Loucy (cell line): Measurements from ENCODE around the gene HOXB4.

Experiments used
- CTCF ChIP-seq: fragments of 200-600 bp; sonication (generic); conservative IDR thresholded peaks from 2 replicates; pipeline ENCODE4 v1.5.1; 2014; ENCODE audit warnings: mild to moderate bottlenecking, antibody characterized with exemption, low read length
- EZH2phosphoT487 ChIP-seq: fragments of 200-600 bp; IDR thresholded peaks from 2 replicates; pipeline ENCODE4 v1.6.1; 2018; ENCODE audit warnings: antibody characterized with exemption, mild to moderate bottlenecking, moderate library complexity, borderline replicate concordance

- no peak for TF ChIP-seq CTCF
- TF ChIP-seq EZH2phosphoT487 = no peak
Measured at GRCh38 chr17:48559122-48559839, 18.9 kb downstream of the HOXB4 start.
